Smooth muscle cell (in vitro differentiated cells): ENCODE results near the gene ZMYM2. TPM values are rescaled to one million over a fixed set of nuclear protein-coding genes. Genes with fewer than 3 reads are reported as not detected.

ENCODE experiments used
- DNase-seq: peaks from one replicate; lab custom pipeline; 2025; ENCODE audit not compliant: unreplicated experiment; lab: John Stamatoyannopoulos, UW
- H2AFZ ChIP-seq: fragments of 200-600 bp; sonication (generic); 2 replicates; pipeline ENCODE4 v1.6.0; 2016; ENCODE audit warnings: antibody characterized with exemption, low read depth, mild to moderate bottlenecking
- H3F3A ChIP-seq: fragments of 200-600 bp; sonication (generic); 2 replicates; pipeline ENCODE4 v1.6.0; 2017; ENCODE audit warnings: antibody characterized with exemption, low read depth
- H3K27ac ChIP-seq: fragments of 200-600 bp; sonication (generic); 2 replicates; pipeline ENCODE4 v1.5.1; 2016; ENCODE audit warnings: low read depth, mild to moderate bottlenecking
- H3K27me3 ChIP-seq: fragments of 200-600 bp; sonication (generic); 2 replicates; pipeline ENCODE4 v1.6.1; 2016; ENCODE audit warnings: low read depth, mild to moderate bottlenecking
- H3K36me3 ChIP-seq: fragments of 200-600 bp; sonication (generic); 2 replicates; pipeline ENCODE4 v1.5.1; 2016; ENCODE audit warnings: low read depth
- H3K4me1 ChIP-seq: fragments of 200-600 bp; sonication (generic); 2 replicates; pipeline ENCODE4 v1.5.1; 2016; ENCODE audit warnings: low read depth
- H3K4me2 ChIP-seq: fragments of 200-600 bp; sonication (generic); 2 replicates; pipeline ENCODE4 v1.6.0; 2016; ENCODE audit warnings: mild to moderate bottlenecking
- H3K4me3 ChIP-seq: fragments of 200-600 bp; sonication (generic); 2 replicates; pipeline ENCODE4 v1.5.1; 2016; ENCODE audit warnings: mild to moderate bottlenecking
- H3K79me2 ChIP-seq: fragments of 200-600 bp; sonication (generic); 2 replicates; pipeline ENCODE4 v1.6.0; 2016; ENCODE audit warnings: low read depth, mild to moderate bottlenecking
- H3K9ac ChIP-seq: fragments of 200-600 bp; sonication (generic); 2 replicates; pipeline ENCODE4 v1.6.0; 2016; ENCODE audit warnings: low read depth
- H3K9me3 ChIP-seq: fragments of 200-600 bp; sonication (generic); replicated peaks from 2 replicates; pipeline ENCODE4 v1.5.1; 2016; ENCODE audit warnings: low read depth
- H4K20me1 ChIP-seq: fragments of 200-600 bp; sonication (generic); 2 replicates; pipeline ENCODE4 v1.6.0; 2016; ENCODE audit warnings: low read depth
- CTCF ChIP-seq: fragments of 200-600 bp; sonication (generic); IDR thresholded peaks from 2 replicates; pipeline ENCODE4 v1.5.1; 2017; ENCODE audit warnings: borderline replicate concordance, mild to moderate bottlenecking, antibody characterized with exemption; ENCODE audit not compliant: insufficient read depth, poor library complexity, severe bottlenecking
- WGBS: methylation state at CpG from one replicate; pipeline ENCODE4 v1.1.7; 2016; ENCODE audit warnings: low lambda C conversion rate; 5-methylcytosine and 5-hydroxymethylcytosine counted together
- polyA plus RNA-seq: library from polyadenylated mRNA; unstranded; fragments of >200 nt; fragmentation: Nextera tagmentation; extraction: Ambion mirVana; gene quantifications from 2 replicates; pipeline ENCODE4 v1.2.1, GENCODE V29; 2016
- total RNA-seq: library from RNA; depleted of rRNA; stranded (reverse); fragments of >200 nt; gene quantifications from 2 replicates; pipeline ENCODE4 v1.2.3, GENCODE V29; 2014

The ZMYM2 gene
- total and polyA plus RNA-seq, 2 experiments from 2014 or later: 29.9 to 107 TPM

DNA sequence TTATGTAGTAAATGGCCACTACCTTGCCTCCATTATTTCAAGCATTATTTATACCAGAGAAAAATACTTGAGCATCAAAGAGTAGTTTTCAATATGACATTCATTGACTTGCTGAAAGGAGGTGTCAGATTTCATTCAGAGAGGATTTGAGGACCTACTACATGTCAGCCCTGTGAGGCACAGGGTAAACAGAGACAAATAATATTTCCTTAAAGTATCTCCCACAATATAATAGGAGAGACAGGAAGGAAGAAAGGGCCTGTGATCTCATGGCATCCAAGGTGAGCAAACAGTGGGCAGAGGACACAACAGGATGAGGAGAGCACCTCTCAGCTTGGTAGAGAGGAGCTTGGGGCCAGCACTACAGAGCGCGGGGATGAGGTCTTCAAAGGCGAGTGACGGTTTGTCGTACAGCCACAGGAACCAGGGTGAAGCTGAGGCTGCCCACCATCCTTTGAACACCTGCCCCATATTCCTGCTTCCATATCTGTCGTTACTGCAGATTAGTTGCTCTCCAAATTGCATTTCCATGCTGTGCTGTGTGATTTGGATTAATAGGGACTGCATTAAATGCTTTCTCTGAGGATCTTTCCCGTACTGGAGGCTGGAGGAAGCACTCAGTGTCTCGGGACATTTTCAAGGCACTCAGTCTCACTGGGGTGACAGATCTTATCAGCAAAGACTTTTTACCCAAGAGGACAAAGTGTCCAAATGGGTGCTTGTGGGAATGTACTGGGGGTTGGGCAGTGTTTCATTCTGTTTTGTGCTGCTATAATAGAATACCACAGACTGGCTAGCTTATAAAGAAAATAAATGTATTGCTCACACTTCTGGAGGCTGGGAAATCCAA, 143.2 kb downstream of the ZMYM2 start:
- no peak overlapping the region for H2AFZ ChIP-seq
- 82% methylated on average over 8 of the region's 8 CpGs for WGBS

GRCh38 chr13:20102525-20103180, 144.1 kb downstream of the ZMYM2 start:
- H3K9ac ChIP-seq: no peak overlapping the region
- H3K4me1 ChIP-seq: no peaks in the 10 kb centered on the region
- WGBS: 66% methylated on average over 9 of the region's 9 CpGs
- H3K27me3 ChIP-seq: no peaks in the 10 kb centered on the region
- no peaks in the 10 kb centered on the region for H3F3A ChIP-seq
- no peak overlapping the region for H2AFZ ChIP-seq
- H3K27ac ChIP-seq: no peak overlapping the region
- no peaks in the 10 kb centered on the region for H4K20me1 ChIP-seq
- H3K4me2 ChIP-seq: peak overlapping the region; percentile 16
- H3K9me3 ChIP-seq: no peaks in the 10 kb centered on the region
- H3K36me3 ChIP-seq: no peaks in the 10 kb centered on the region
- H3K79me2 ChIP-seq: no peaks in the 10 kb centered on the region
- no peak for DNase-seq
- no peak overlapping the region for H3K4me3 ChIP-seq
- TF ChIP-seq CTCF: no peak

More for the DNA sequence above, 143.2 kb downstream of the ZMYM2 start:
- no peak overlapping the region for H3K9ac ChIP-seq
- no peaks in the 10 kb centered on the region for H3K79me2 ChIP-seq
- no peaks in the 10 kb centered on the region for H3K4me1 ChIP-seq
- no peaks in the 10 kb centered on the region for H3K27me3 ChIP-seq
- H3F3A ChIP-seq: no peaks in the 10 kb centered on the region
- no peak for TF ChIP-seq CTCF
- peak overlapping the region; percentile 16 for H3K4me2 ChIP-seq
- no peak overlapping the region for H3K27ac ChIP-seq
- H3K36me3 ChIP-seq: no peaks in the 10 kb centered on the region
- no peak for DNase-seq
- no peak overlapping the region for H3K4me3 ChIP-seq
- H4K20me1 ChIP-seq: no peaks in the 10 kb centered on the region
- H3K9me3 ChIP-seq: no peaks in the 10 kb centered on the region

DNA sequence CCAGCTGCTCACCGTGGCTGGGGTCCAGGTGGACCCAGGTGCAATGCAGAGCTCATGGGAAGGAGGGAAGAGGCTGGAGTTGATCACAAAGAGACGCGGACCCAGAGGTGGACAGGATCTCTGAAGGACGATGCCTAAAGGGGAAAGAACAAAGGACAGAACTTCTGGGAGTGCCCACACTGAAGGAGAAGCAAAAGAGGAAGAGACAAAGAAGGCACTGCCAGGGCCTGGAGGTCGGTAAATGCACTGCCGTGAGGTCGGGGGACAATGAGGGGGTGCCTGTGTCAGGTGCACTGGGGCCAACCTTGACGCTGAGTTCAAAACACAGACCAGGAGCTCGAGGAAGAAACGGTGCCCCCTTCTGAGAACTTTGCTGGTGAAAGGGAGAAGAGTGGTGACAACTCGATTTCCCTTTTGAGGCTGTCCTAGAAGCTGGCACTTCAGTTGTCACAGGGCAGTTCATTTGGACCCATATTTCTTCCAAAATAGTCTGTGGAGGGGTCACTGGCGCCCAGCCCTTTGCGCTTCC, 146.7 kb downstream of the ZMYM2 start:
- H3K27ac ChIP-seq: no peak overlapping the region
- H3F3A ChIP-seq: no peaks in the 10 kb centered on the region
- no peaks in the 10 kb centered on the region for H3K79me2 ChIP-seq
- 90% methylated on average over 13 of the region's 13 CpGs for WGBS
- H4K20me1 ChIP-seq: no peaks in the 10 kb centered on the region
- H3K4me1 ChIP-seq: no peaks in the 10 kb centered on the region
- H3K9ac ChIP-seq: no peak overlapping the region
- no peak for TF ChIP-seq CTCF
- no peaks in the 10 kb centered on the region for H3K27me3 ChIP-seq
- no peaks in the 10 kb centered on the region for H3K9me3 ChIP-seq
- H2AFZ ChIP-seq: no peak overlapping the region
- DNase-seq: no peak
- no peaks in the 10 kb centered on the region for H3K36me3 ChIP-seq
- no peak overlapping the region for H3K4me2 ChIP-seq
- no peak overlapping the region for H3K4me3 ChIP-seq
